ENCODE results near the gene UPK2. TPM values are rescaled to one million over a fixed set of nuclear protein-coding genes. Genes with fewer than 3 reads are reported as not detected.

The UPK2 gene
- total RNA-seq, 1 donor from 2014 or later, result not detected

GRCh38 chr11:118956847-118957469 is 860 bp downstream of the UPK2 start:
- no peak overlapping the region for H3K27ac Mint-ChIP-seq (ENCODE audit: unreplicated experiment)
- peak; percentile 34 for TF ChIP-seq CTCF (IDR thresholded peaks at IDR 0.05; ENCODE audit: partially characterized antibody, unreplicated experiment)

GRCh38 chr11:118957549-118957948 is 1.5 kb downstream of the UPK2 start:
- Mint-ChIP-seq H3K9me3 (ENCODE audit: unreplicated experiment) (peaks cover 2% of the 10 kb centered on the region), H3K27me3 (ENCODE audit: unreplicated experiment) (peaks cover 1% of the 10 kb centered on the region), H3K27ac (ENCODE audit: unreplicated experiment) (no peak overlapping the region), H3K4me3 (ENCODE audit: unreplicated experiment) (no peak overlapping the region), H3K4me1 (ENCODE audit: low read depth, unreplicated experiment) (peaks cover 8% of the 10 kb centered on the region), H3K36me3 (ENCODE audit: unreplicated experiment) (no peaks in the 10 kb centered on the region)
- TF ChIP-seq CTCF (IDR thresholded peaks at IDR 0.05; ENCODE audit: partially characterized antibody, unreplicated experiment), result no peak
- no peak for DNase-seq

More at GRCh38 chr11:118956847-118957469, 860 bp downstream of the UPK2 start:
- Mint-ChIP-seq H3K36me3 (ENCODE audit: unreplicated experiment) (no peaks in the 10 kb centered on the region), H3K9me3 (ENCODE audit: unreplicated experiment) (peaks cover 2% of the 10 kb centered on the region), H3K27me3 (ENCODE audit: unreplicated experiment) (peaks cover 1% of the 10 kb centered on the region), H3K4me1 (ENCODE audit: low read depth, unreplicated experiment) (peaks cover 8% of the 10 kb centered on the region), H3K4me3 (ENCODE audit: unreplicated experiment) (no peak overlapping the region)
- no peak for DNase-seq

GRCh38 chr11:118957968-118958367 is 1.9 kb downstream of the UPK2 start:
- H3K4me3 Mint-ChIP-seq (ENCODE audit: unreplicated experiment), result no peak overlapping the region
- H3K27me3 Mint-ChIP-seq (ENCODE audit: unreplicated experiment), result peaks cover 1% of the 10 kb centered on the region
- H3K4me1 Mint-ChIP-seq (ENCODE audit: low read depth, unreplicated experiment), result peaks cover 5% of the 10 kb centered on the region
- DNase-seq, result no peak
- peaks cover under 1% of the 10 kb centered on the region for H3K9me3 Mint-ChIP-seq (ENCODE audit: unreplicated experiment)
- no peak overlapping the region for H3K27ac Mint-ChIP-seq (ENCODE audit: unreplicated experiment)
- H3K36me3 Mint-ChIP-seq (ENCODE audit: unreplicated experiment), result no peaks in the 10 kb centered on the region
- no peak for TF ChIP-seq CTCF (IDR thresholded peaks at IDR 0.05; ENCODE audit: partially characterized antibody, unreplicated experiment)

GRCh38 chr11:118958577-118958976 is 2.5 kb downstream of the UPK2 start:
- no peak for DNase-seq
- H3K9me3 Mint-ChIP-seq (ENCODE audit: unreplicated experiment), result no peaks in the 10 kb centered on the region
- H3K27me3 Mint-ChIP-seq (ENCODE audit: unreplicated experiment), result peaks cover 1% of the 10 kb centered on the region
- no peak for TF ChIP-seq CTCF (IDR thresholded peaks at IDR 0.05; ENCODE audit: partially characterized antibody, unreplicated experiment)
- H3K36me3 Mint-ChIP-seq (ENCODE audit: unreplicated experiment), result no peaks in the 10 kb centered on the region
- no peak overlapping the region for H3K27ac Mint-ChIP-seq (ENCODE audit: unreplicated experiment)
- no peak overlapping the region for H3K4me3 Mint-ChIP-seq (ENCODE audit: unreplicated experiment)
- H3K4me1 Mint-ChIP-seq (ENCODE audit: low read depth, unreplicated experiment), result peaks cover 5% of the 10 kb centered on the region

GRCh38 chr11:118961189-118961588 is 5.1 kb downstream of the UPK2 start:
- no peak for DNase-seq
- H3K36me3 Mint-ChIP-seq (ENCODE audit: unreplicated experiment), result no peaks in the 10 kb centered on the region
- no peak overlapping the region for H3K27ac Mint-ChIP-seq (ENCODE audit: unreplicated experiment)
- H3K4me3 Mint-ChIP-seq (ENCODE audit: unreplicated experiment), result no peak overlapping the region
- H3K27me3 Mint-ChIP-seq (ENCODE audit: unreplicated experiment), result peaks cover 1% of the 10 kb centered on the region
- TF ChIP-seq CTCF (IDR thresholded peaks at IDR 0.05; ENCODE audit: partially characterized antibody, unreplicated experiment), result no peak
- H3K4me1 Mint-ChIP-seq (ENCODE audit: low read depth, unreplicated experiment), result no peaks in the 10 kb centered on the region
- no peaks in the 10 kb centered on the region for H3K9me3 Mint-ChIP-seq (ENCODE audit: unreplicated experiment)
